GM19023 (cell line): ENCODE measurements around the gene SCNN1G.

Experiments used
- ATAC-seq: cut with Tn5 transposase; IDR thresholded peaks from one replicate; pipeline ENCODE4 v1.9.1; 2021; ENCODE audit warnings: mild to moderate bottlenecking, moderate library complexity; ENCODE audit not compliant: unreplicated experiment

Gene SCNN1G

DNA sequence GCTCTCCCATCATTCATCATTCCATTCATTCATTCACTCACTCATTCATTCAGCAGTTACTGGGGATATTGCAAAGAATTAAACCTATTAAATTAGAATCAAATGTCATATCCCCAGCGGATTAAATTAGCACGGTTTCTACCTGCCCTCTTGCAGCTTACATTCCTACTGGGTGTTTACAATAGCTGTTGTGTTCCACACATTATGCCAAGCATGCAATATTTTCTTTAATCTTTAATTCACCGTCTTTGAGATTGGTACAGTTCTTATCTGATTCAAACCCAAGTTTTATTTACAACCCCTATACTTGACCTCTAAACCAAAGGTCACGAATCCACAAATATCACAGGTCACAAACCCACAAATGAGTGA lies 32.6 kb upstream of the SCNN1G start:
- ATAC-seq = no peak

DNA sequence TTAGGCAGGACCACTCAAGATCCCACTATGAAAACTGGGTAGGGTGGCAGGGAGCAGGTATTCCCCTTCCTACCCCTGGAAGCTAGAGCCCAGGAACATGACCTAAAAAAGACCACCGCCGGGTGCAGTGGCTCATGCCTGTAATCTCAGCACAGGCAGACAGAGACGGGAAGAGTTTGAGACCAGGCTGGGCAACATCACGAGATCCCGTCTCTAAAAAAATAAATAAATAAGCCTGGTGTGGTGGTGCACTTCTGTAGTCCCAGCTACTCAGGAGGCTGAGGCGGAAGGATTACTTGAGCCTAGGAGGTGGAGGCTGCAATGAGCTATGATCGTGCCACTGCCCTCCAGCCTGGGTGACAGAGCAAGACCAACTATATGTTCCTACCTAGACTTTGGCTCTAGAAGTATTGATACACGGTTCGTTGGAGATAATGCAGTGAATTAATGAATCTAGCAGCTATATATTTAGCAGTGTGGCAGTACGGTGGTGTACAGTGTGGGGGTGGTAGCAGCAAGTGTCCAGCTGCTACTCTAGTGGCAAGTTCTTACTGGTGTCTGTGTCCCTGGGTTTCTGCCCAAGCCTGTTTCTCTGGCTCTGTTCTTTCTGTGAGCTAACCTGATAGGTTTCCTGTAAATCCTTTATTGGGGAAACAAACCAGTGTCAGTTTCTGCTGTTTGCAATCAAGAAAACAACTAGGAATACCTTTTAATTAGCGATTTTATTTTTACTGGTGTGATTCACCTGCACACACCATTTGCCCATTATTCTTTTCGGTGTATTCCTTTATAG lies 30.0 kb upstream of the SCNN1G start:
- no peak for ATAC-seq

DNA sequence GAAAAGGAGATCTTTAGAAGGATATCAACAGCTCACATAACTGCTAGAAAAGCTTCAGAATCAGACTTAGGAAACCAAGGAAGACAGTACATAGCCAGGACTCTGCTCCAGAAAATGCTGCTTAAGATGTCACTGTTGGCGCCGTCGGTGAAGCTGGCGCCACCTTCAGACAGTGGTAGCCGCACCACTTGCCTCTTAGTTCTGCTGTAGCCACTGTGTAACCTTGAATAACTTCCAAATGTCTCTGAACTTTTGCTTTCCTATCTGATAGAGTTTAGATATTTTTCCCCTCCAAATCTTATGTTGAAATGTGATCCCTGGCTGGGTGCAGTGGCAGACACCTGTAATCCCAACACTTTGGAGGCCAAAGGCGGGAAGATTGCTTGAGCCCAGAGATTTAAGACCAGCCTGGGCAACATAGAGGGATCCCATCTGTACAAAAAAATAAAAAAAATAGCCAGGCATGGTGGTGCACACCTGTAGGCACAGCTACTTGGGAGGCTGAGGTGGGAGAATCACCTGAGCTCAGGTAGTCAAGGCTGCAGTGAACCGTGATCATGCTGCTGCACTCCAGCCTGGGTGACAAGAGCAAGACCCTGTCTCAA lies 27.0 kb upstream of the SCNN1G start:
- ATAC-seq = no peak

DNA sequence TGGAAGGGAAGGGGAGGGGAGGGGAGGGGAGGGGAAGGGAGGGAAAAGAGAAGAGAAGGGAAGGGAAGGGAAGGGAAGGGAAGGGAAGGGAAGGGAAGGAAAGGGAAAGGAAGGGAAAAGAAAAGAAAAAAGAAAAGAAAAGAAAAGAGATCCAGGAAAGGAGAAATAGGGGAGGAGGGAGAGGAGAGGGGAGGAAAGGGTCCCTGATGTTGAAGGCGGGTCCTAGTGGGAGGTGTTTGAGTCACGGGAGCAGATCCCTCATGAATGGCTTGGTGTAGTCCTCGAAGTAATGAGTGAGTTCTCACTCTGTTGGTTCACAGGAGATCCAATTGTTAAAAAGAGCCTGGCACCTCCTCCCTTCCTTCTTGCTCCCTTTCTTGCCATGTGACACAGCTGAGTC lies 26.4 kb upstream of the SCNN1G start:
- ATAC-seq = no peak

DNA sequence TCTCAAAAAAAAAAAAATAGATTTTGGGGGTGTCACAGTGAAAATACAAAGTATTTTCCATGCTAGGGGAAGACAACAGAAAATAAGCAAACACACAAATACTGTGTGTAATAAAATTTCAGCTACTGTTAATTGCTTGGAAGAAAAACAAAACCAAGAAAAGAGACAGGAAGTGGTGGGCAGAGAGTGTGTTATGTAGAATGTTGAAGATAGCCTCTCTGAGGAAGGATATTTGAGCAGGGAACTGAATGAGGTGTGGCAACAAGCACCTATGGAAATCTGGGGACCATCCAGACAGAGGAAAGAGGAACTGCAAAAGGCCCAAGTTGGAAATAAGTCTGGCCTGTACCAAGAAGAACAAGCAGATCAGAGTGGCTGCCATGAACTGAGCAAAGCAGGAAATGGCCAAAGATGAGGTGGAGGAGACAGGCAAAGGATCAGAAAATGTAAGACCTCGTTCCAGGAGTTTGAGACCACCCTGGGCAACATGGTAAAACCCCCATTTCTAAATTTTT lies 25.5 kb upstream of the SCNN1G start:
- ATAC-seq = no peak

DNA sequence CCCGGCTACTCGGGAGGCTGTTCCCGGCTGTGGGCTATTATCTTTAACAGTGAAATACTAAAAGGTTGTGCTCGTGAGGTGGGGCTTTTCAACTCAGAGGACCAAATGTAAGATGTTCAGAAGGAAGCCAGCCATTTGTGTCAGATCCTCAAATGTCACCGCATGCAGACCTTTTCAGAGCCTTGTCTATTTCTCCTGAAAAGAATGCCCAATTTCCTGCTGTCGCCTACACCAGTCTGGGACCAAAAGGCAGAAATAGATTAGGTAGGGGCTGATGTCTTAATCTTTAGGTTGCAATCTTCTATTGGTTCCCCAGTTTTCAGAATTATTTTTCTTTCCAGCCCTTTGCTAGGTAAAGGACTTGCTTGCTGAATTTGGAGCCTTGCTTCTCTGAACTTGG lies 24.4 kb upstream of the SCNN1G start:
- ATAC-seq = no peak

DNA sequence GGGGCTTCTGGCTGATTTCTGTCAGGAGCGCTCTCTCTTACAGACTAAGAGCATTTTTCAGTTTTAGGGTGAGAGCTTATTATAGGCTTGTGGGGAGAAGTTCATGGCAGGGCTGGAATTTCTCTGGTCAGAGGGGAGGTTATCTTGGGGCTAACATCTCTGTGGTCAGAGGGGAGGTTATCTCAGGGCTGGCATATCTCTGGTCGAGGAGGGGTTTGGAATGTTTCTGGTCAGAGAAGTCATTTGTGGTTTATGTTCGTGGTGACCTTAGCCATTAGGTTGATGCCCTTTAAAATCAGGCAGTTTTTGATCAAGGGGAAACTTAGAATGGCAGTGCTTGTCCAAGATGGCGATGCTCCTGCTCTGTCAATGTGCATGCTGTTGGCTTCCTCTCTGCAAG lies 22.5 kb upstream of the SCNN1G start:
- ATAC-seq = no peak

DNA sequence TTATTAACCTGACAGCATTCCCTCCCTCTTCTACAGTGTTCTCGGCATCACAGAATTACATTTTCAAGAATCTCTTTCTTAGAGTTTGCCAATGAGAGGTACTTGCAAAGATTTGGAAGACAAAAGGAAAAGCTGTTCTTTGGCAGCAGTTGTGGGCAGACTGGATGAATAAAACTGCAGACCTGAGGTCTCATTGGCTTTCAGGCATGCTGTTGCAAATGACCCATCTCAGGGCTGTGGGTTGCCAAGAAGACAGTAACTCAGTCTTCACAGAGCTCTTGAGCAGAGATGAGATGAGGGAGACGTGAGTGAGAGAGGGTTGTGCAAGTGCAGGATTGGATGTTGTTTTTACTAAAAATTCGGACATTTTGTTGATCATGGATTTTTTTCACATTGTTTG lies 22.0 kb upstream of the SCNN1G start:
- ATAC-seq = no peak

DNA sequence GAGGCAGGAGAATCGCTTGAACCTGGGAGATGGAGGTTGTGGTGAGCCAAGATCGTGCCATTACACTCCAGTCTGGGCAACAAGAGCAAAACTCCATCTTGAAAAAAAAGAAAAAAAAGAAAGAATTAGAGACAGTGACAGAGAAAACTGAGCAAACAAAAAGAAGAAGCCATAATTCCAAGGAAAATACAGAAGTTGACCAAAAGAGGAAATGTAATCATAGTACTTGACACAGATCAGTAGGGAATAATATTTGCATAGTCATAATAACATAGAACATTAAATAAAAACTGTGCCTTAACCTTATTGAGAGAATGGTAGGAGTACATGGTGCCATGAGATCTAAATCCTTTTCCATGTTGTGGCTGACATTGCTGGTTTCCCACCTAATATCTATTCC lies 18.6 kb upstream of the SCNN1G start:
- no peak for ATAC-seq

DNA sequence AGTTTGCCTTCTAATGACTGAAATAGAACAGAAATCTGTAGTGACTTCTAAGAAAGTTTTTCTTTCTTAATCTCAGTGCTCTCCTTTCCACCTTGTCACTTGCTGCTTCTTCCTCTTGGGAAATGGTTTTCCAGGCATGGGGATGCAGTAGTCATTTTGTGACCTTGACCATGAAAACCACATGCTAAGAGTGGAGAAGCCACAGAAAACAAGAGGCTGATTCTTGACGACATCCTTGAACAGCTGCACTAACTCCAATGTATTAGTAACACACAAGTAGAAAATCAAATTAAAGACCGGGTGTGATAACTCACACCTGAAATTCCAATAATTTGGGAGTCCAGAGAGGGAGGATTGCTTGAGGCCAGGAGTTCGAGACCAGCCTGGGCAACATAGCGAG lies 17.8 kb upstream of the SCNN1G start:
- no peak for ATAC-seq

DNA sequence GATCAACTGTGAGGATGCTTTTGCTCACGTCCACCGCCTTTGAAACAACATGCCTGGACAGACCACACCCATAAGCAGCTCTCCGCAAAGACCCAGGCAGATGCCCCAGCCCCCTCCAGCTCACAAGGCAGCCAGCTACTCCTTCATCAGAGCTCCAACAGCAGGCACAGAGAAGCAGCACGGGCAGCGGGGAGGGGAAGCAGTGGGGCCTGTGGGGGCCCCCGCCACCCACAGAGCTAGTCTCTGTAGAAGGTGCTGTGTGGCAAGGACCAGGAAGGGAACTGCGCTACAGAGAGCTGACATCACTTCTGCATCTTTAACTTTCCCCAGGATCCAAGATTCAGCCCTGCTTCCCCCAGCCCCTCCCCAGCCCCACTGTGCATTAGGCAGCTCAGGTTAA lies 10.0 kb upstream of the SCNN1G start:
- no peak for ATAC-seq

DNA sequence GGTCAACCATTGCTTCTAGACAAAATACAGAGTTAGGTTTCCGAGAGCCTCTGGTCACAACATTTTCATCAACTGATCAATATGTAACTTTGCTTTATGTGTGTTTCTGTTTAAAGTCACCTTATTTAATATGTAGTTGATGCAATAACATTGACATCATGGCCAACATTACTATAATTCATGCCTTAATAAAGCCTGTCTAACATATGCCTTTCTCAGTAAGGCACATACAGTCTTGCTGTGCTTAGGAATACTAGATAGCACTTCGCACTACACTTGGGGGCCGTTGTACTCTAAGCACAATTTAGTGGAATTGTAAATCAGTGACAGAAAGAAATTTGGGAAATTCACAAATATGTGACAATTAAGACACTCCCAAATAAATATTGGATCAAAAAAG lies 9.6 kb upstream of the SCNN1G start:
- no peak for ATAC-seq

DNA sequence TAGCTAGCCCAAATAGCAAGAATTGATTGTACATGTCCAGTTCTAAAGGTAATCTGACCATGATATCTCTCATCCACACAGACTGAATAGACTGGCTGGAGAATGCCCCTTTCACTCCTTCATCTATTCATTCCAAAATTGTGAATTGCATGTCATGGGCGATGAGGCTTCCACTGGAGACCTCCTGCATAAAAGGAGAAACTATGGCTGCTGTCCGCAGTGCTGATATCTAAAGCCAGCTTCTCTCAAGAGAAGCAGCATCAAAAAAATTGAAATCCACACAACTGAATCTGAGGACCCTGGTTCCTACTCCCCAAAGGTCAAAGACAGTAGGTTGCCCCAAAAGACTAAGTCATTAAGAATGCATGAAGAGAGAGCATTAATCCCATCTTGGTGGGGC lies 7.9 kb upstream of the SCNN1G start:
- no peak for ATAC-seq

DNA sequence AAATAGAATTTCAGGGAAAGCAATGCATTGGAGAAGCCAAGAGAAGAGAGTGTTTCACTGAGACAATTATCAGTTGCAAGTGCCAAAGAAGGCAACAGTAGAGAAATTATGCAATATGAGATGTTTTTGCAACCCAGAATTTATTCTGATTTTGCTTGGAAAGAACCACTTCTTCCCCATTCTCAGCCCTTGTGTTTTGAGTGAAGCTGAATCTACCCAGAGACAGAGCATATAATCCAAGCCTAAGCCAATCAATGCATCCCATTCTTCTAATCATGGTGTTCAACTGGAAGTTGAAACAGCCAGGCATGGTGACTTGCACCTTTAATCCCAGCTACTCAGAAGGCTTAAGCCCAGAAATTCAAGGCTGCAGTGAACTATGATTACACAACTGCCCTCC lies 6.9 kb upstream of the SCNN1G start:
- ATAC-seq = no peak

DNA sequence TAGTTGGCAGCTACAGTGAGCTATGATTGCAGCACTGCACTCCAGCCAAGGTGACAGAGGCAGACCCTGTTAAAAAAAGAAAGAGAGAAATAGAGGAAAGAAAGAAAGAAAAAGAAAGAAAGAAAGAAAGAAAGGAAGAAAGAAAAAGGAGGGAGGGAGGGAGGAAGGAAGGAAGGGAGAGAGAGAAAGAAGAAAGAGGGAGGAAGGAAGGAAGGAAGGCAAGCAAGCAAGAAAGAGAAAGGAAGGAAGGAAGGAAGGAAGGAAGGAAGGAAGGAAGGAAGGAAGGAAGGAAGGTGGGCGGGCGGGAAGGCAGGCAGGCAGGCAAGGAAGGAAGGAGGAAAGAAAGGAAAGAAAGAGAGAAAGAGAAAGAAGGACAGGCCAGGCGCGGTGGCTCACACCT lies 1.0 kb upstream of the SCNN1G start:
- no peak for ATAC-seq

DNA sequence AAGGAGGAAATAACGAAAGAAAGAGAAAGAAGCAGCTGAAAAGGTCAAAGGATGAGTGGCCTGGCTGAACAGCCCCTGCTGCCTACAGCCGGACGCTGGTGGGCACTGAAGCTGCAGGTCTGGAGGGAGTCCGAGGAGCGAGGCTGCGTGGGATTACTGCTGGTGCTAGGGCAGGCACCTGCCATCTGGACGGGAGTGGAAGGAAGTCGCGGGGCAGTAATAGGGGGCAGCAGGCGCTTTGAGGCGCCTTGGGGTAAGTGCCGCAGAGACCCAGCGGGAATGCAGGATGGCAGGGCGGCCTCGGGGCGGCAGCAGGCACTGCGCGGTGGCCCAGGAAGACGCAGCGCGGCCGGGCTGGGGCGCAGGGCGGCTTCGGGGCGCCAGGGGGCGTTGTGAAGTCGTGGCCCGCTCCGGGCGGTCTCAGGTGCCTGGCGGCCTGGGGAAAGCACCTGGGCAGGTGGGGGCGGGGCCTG lies 303 bp upstream of the SCNN1G start:
- peak; percentile 78 for ATAC-seq

DNA sequence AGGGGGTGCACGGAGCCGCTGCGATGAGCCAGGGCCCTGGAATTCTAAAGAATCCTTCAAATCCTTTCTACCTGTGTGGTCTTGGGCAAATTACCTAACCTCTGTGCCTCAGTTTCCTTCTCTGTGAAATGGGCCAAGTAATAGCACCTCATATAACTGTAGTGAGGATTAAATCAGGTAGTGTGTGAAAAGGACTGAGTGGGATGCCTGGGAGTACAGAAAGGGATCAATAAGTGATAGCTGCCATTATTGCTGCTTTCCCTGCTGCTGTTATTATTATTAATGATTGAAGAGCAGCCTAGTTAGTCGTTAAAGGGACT lies 958 bp downstream of the SCNN1G start:
- ATAC-seq = no peak

DNA sequence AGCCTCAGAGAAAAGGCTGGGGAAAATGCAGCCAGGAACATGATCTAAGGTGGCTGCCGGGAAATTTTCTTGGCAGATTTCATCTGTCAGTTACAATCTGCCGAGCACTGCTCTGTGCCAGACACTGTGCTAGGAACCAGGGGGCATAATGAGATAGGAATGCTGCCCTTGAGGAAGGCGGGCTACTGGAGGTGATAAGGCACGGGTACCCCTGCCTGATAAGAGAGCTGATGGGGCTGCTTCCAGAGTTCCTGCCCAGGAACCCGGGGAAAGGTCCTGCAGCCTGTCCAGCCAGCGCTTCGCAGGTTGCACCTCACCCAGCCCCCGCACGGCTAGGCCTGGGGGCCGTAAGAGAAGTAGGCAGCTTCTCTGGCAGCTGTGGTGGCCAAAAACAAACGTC lies 3.1 kb downstream of the SCNN1G start:
- ATAC-seq = no peak

DNA sequence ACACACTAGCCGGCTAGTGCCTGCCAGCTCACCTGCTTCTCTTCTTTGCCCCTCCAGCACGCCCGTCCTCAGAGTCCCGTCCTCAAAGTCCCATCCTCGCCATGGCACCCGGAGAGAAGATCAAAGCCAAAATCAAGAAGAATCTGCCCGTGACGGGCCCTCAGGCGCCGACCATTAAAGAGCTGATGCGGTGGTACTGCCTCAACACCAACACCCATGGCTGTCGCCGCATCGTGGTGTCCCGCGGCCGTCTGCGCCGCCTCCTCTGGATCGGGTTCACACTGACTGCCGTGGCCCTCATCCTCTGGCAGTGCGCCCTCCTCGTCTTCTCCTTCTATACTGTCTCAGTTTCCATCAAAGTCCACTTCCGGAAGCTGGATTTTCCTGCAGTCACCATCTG lies 3.6 kb downstream of the SCNN1G start:
- no peak for ATAC-seq

DNA sequence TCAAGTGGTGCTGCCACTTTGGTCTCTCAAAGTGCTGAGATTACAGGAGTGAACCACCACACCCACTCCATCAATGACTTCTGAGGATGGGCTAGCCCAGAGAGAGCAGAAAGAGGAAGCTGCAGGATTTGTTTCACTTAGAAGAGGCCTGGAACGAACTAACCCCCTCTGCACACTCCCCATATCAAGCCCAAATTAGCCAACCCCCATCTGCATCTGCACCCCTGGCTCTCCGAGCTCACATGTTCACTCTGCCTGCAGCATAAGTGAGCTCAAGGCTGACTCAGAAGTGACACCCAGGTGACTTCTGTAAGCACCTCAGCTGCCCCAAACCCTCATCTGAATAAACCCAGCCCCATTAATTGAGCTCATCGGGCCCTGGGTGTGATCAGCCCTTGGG lies 4.8 kb downstream of the SCNN1G start:
- no peak for ATAC-seq

DNA sequence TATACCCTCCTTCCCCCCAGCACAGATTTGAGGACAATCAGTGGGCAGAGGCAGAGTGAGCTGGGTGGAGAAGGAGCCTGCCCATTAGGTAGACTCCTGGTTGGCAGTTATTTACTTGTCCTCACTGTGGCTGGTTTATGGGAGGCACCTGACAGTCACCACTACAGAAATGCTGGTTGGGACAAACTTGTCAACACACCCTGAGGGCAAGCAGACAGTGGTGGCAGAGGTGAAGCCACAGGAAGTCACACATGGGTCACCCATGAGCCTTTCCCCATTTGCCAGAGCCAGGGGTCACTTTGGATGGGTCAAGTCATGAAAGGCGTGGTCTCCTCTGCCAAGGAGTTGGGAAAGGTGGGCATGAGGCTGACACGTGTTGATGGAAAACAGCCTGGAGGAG lies 6.4 kb downstream of the SCNN1G start:
- no peak for ATAC-seq

DNA sequence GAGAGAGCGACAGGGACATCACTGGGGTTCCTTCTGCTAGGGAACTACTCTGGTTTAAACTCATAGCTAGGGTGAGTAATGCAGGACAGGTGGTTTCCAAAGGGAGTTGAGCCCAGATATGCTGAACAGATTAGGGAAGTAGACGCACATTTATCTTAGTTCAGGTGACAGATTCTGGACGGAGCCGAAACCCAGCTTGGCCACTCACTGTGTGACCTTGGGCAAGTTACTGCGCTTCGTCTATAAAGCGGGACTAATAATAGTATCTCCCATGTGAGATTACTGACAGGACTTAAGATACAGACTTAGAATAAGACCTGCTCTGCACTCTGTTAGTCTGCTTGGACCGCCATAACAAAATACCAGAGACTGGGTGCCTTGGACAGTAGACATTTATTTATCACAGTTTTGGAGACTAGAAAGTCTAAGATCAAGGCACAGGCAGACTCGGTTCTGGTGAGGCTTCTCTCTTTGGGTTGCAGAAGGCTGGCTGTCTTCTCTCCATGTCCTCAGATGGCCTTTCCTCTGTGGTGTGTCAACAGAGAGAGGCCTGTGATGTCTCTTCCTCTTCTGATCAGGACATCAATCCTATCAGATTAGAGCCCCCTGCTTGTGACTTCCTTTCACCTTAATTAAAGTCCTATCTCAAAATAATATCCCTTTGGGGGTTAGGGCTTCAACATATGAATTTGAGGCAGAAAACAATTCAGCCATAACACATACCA lies 12.1 kb downstream of the SCNN1G start:
- ATAC-seq = no peak
